Anterior cingulate cortex (tissue), 58 donors: Measurements from ENCODE around the gene CEMIP2.
A peak's percentile ranks its signal among the peaks of the same experiment; 100 is the strongest.

ENCODE experiments used
- DNase-seq, 58 donors: peaks; one replicate each; lab custom pipeline; 2025; lab: John Stamatoyannopoulos, UW

The CEMIP2 gene

GRCh38 chr9:71748280-71748743, 20.0 kb downstream of the CEMIP2 start:
- no peak for DNase-seq

GRCh38 chr9:71747576-71747975, 20.7 kb downstream of the CEMIP2 start:
- no peak for DNase-seq

GRCh38 chr9:71746758-71747125, 21.6 kb downstream of the CEMIP2 start:
- DNase-seq, result no peak

- DNase-seq, result peak in 1 of 58 donors; percentile 4
Measured at GRCh38 chr9:71746023-71746757, 22.1 kb downstream of the CEMIP2 start.

GRCh38 chr9:71744754-71745521, 23.4 kb downstream of the CEMIP2 start:
- no peak for DNase-seq

GRCh38 chr9:71743882-71744281, 24.4 kb downstream of the CEMIP2 start:
- no peak for DNase-seq

GRCh38 chr9:71743217-71743705, 25.1 kb downstream of the CEMIP2 start:
- no peak for DNase-seq

GRCh38 chr9:71742703-71743102, 25.6 kb downstream of the CEMIP2 start:
- DNase-seq, result no peak

- DNase-seq, result peak in 3 of 58 donors; percentile 3 to 12 (median 11)
Measured at GRCh38 chr9:71741926-71742648, 26.2 kb downstream of the CEMIP2 start.

- DNase-seq, result no peak
Measured at GRCh38 chr9:71740199-71740598, 28.1 kb downstream of the CEMIP2 start.

GRCh38 chr9:71737455-71737854, 30.9 kb downstream of the CEMIP2 start:
- no peak for DNase-seq

GRCh38 chr9:71736236-71736635, 32.1 kb downstream of the CEMIP2 start:
- no peak for DNase-seq

- no peak for DNase-seq
Measured at GRCh38 chr9:71734950-71735349, 33.4 kb downstream of the CEMIP2 start.

- DNase-seq, result no peak
Measured at GRCh38 chr9:71733176-71733575, 35.1 kb downstream of the CEMIP2 start.

GRCh38 chr9:71729816-71730526, 38.3 kb downstream of the CEMIP2 start:
- DNase-seq, result no peak

- DNase-seq, result no peak
Measured at GRCh38 chr9:71726723-71727122, 41.6 kb downstream of the CEMIP2 start.

GRCh38 chr9:71725590-71726338, 42.5 kb downstream of the CEMIP2 start:
- DNase-seq, result no peak

- no peak for DNase-seq
Measured at GRCh38 chr9:71721855-71722254, 46.5 kb downstream of the CEMIP2 start.

GRCh38 chr9:71719562-71719961, 48.8 kb downstream of the CEMIP2 start:
- peak in 1 of 58 donors; percentile 8 for DNase-seq

- no peak for DNase-seq
Measured at GRCh38 chr9:71719088-71719487, 49.2 kb downstream of the CEMIP2 start.
